KG1 (cell line): ENCODE results near the gene PGRMC2.
"Not testable (repeated sequence)": the region's sequence is repeated elsewhere in the genome, so short reads cannot be mapped to it uniquely, and the experiment has no call there.

Experiments
- DNase-seq: peaks from one replicate; lab custom pipeline; 2025; lab: John Stamatoyannopoulos, UW

The PGRMC2 gene

GRCh38 chr4:128267745-128268144 is 19.9 kb downstream of the PGRMC2 start:
- no peak for DNase-seq

DNA sequence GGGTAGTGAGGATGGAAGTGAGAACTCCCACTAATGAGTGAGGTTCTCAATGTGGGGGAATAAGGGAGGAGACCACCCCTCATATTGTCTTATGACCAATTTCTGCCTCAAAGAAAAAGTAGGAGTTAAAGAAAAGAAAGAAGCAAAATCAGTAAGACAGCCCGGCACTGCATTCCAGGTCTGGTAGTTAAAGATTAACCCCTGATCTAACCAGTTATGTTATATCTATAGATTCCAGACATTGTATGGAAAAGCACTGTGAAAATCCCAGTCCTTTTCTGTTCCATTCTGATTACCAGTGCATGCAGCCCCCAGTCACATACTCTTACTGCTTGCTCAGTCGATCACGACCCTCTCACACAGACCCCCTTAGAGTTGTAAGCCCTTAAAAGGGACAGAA is 20.4 kb downstream of the PGRMC2 start:
- DNase-seq: not testable (repeated sequence)

GRCh38 chr4:128265550-128265949 is 22.1 kb downstream of the PGRMC2 start:
- not testable (repeated sequence) for DNase-seq

DNA sequence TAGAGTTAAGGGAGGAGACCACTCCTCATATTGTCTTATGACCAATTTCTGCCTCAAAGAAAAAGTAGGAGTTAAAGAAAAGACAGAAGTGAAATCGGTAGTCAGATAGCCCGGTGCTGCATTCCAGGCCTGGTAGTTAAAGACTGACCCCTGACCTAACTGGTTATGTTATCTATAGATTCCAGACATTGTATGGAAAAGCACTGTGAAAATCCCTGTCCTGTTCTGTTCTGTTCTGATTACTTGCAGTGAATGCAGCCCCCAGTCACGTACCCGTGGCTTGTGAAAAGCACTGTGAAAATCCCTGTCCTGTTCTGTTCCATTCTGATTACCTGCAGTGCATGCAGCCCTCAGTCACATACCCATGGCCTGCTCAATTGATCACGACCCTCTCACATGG is 27.7 kb downstream of the PGRMC2 start:
- DNase-seq: not testable (repeated sequence)

DNA sequence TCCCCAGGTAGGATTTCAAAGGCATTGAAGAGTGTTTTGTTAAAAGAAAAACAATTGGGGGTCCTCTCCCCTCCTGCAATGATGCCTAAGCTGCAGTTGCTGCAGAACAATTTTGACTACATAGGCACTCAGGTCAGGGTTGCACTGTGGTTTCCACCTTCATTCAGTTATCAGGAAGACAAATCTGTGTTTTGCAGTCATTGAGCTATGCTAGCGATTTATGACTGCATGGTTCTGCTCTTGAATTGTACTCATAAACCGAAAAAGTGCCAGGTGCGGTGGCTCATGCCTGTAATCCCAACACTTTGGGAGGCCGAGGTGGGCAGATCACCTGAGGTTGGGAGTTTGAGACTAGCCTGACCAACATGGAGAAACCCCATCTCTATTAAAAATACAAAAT is 29.4 kb downstream of the PGRMC2 start:
- DNase-seq: not testable (repeated sequence)

- no peak for DNase-seq
Observed at GRCh38 chr4:128256539-128256938, 31.1 kb downstream of the PGRMC2 start.

GRCh38 chr4:128255906-128256305 is 31.7 kb downstream of the PGRMC2 start:
- no peak for DNase-seq

- DNase-seq: no peak
Observed at GRCh38 chr4:128249787-128250668, 37.6 kb downstream of the PGRMC2 start.

- DNase-seq: no peak
Observed at GRCh38 chr4:128247906-128248305, 39.7 kb downstream of the PGRMC2 start.

- DNase-seq: not testable (repeated sequence)
Observed at GRCh38 chr4:128245391-128245790, 42.2 kb downstream of the PGRMC2 start.

GRCh38 chr4:128244379-128244778 is 43.2 kb downstream of the PGRMC2 start:
- DNase-seq: no peak

- no peak for DNase-seq
Observed at GRCh38 chr4:128242601-128243000, 45.0 kb downstream of the PGRMC2 start.

- no peak for DNase-seq
Observed at GRCh38 chr4:128241981-128242380, 45.6 kb downstream of the PGRMC2 start.

DNA sequence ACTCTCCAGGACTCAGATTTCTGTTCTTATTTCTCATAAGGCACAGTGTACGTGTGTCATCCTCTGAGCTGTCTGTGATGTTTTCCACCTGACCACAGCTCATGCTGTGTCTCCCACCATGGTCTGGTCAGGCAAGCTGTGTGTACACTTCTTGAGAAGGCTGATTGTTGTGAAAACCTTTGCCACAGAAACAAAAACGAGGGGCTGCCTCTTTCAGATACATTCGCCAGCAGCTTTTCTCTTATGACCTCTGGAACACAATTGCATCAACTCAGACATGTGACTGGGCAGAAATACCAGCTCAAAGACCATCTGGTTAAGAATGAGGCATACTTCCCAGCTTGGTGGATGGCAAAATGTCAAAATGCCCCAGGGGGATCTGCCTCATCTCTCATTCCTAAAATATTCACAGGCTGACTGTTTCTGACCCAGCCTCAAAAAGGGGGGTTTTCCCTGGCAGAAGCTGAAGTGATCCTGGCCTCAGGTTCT is 46.1 kb downstream of the PGRMC2 start:
- DNase-seq: no peak

- no peak for DNase-seq
Observed at GRCh38 chr4:128241019-128241418, 46.6 kb downstream of the PGRMC2 start.

DNA sequence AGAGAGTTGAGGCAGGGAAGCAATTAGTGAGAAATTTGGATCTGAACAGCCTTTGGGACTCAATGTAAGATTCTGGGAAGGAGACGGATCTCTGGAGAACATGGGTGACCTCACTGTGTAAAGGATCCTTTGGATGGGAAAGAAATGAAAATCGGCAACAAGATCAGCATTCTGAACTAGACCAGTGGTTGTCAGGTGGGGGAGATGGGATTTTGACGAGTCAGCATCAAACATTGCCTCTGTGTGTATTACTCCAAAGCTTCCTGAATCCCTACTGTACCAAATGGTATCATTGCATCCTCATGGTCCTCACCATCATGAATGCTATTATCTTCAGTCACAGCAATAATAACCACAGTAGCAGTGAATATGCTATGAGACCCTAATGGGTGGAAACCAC is 52.8 kb downstream of the PGRMC2 start:
- DNase-seq: no peak

DNA sequence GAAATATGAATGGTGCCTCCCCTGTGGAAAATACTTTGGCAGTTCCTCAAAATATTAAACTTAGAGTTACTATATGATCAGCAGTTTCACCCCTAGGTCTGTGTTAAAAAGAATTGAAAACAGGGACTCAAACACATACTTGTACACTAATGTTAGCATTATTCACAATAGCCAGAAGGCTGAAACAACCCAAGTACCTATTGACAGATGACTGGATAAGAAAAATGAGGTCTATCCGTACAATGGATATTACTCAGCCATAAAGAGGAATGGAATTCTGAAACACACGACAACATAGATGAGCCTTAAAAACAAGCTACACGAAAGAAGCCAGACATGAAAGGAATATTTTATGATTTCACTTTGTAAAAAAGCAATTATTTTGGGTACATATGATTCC is 54.9 kb downstream of the PGRMC2 start:
- DNase-seq: no peak

DNA sequence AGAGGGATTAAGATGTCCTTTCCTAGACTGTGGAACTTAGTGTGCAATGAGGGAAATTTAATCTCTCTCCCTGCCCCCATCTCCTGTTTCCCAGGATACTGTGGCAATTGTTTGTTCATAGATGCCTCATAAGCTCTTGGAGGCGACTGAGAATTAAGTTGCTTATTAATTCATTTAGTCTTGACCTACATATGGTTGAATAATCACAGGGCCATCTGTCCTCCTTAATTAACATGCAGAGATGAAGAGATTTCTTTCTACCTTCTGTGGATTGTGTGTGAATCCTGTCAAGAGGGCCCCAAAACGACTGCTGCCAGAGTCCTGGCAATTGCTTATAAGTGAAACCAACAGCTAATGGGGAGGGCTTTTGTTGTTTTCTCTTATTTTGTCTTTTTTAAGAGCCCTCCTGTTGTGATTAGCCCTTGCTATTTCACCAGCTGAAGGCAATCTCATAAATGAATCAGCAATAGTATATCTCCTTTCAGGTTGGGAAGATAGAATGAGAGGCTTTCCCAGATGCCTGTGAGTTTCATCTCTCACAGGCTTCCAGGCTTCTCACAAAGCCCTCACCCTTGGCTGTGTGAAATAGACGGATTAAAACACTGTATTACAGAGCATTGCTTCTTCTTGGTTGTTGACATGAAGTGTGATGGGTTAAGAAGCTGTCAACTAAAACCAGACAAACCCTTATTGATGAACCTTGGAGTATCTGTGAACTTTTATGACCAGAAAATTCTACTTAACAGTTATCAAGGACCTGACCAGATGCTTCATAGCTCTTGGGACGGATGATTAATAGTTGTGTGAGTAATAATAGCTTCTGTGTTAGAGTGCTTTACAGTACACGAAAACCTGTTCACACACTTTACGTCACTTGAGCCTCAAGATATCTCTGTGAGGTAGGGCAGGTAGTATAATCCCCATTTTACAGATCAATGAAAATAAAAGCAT is 58.5 kb downstream of the PGRMC2 start:
- no peak for DNase-seq

DNA sequence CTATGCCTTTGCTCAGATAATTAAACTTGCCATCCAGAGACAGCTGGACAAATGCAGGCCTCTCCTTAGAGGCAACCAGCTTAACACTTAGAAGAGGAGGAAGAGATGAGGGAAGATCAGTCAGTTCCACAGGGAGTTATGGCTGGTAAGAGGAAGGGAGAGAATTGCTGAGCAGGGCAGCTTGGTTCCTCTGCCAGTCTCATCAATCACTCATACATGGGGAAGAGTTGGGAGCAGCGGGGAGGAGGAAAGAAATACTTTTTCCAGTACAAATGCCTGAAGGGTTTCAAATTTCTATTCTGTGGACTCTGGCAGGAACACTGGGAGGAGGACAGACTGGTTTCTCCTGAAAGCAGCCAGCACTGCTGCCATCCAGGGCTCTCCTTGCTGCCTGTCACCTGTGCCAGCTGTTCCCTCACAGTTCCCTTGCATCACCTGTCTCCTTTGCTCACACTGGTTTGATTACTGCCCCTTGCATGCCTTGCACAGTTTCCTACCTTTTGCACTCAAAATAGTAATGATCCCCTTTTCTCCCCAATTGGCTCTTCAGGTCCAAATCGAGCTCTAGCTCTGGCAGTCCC is 59.5 kb downstream of the PGRMC2 start:
- no peak for DNase-seq

- no peak for DNase-seq
Observed at GRCh38 chr4:128225148-128225547, 62.5 kb downstream of the PGRMC2 start.

DNA sequence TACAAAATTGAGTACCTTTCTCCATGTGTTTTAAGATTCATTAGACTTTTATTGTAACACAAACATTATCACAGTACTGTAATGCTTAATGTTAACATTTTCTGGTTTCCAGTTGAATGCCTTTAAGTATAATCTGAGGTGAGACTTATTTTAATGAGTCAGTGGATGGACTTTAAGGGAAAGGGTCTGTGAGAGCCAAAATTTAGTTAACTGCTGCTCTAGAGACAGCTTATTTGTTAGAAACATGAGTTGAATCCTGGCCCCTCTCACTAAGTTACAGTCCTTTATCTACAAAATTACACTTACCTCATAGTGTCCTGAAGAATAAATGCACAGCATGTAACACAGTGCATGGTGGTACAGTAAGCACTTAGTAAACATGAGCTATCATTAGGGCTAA is 66.0 kb downstream of the PGRMC2 start:
- DNase-seq: no peak
